ENCODE data around the gene NPIPA5.
"Not testable (repeated sequence)": the region's sequence is repeated elsewhere in the genome, so short reads cannot be mapped to it uniquely, and the experiment has no call there.

DNA sequence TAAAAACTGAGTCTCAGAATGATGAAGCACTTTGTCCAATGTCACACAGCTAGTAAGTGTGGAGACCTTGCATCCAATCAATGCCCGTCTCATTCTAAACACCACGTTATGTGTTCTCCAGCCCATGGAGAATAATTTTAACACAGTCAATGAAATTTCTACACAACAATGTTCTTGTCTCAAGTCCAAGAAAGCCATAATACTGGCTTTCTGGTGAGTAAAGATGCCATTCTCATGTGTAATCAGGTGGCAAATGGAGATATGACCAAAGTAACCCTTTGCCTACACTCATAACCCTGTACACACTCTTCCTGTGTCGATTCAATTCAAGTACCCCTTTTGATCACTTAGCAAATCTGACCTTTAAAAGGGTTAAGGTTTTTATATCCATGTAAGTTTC lies 4.7 kb upstream of the NPIPA5 start:
- TF ChIP-seq, protein P1, sequence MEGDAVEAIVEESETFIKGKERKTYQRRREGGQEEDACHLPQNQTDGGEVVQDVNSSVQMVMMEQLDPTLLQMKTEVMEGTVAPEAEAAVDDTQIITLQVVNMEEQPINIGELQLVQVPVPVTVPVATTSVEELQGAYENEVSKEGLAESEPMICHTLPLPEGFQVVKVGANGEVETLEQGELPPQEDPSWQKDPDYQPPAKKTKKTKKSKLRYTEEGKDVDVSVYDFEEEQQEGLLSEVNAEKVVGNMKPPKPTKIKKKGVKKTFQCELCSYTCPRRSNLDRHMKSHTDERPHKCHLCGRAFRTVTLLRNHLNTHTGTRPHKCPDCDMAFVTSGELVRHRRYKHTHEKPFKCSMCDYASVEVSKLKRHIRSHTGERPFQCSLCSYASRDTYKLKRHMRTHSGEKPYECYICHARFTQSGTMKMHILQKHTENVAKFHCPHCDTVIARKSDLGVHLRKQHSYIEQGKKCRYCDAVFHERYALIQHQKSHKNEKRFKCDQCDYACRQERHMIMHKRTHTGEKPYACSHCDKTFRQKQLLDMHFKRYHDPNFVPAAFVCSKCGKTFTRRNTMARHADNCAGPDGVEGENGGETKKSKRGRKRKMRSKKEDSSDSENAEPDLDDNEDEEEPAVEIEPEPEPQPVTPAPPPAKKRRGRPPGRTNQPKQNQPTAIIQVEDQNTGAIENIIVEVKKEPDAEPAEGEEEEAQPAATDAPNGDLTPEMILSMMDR (IDR thresholded peaks at IDR 0.05), result not testable (repeated sequence)
- not testable (repeated sequence) for TF ChIP-seq EZH2 (IDR thresholded peaks at IDR 0.05; ENCODE audit: borderline replicate concordance, insufficient read depth, low read depth, low read length, poor library complexity, severe bottlenecking)

All from B cell (primary cell).